ENCODE data around the gene BACH1. TPM values are rescaled to one million over a fixed set of nuclear protein-coding genes. Genes with fewer than 3 reads are reported as not detected.

BACH1 gene
- total RNA-seq, 1 donor from 2014 or later, result 49.4 TPM

DNA sequence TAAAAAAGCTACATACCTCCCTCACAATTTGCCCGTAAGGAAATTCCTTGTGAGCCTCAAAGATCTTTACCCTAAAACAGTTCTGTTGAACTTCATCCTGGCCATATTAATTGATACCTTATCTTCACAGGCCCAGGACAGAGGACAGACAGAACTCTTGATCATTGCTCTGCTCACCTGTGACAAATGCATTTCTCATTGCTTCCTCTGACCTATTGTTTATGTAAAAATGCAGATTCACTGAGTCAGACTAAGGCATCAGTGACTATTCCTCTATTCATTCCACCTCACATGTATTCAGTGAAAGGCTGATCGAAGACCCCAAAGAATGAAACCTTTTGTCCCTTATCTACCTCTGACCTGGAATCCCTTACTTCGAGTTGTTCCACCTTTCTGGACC lies 61.0 kb downstream of the BACH1 start:
- TF ChIP-seq, protein P1, sequence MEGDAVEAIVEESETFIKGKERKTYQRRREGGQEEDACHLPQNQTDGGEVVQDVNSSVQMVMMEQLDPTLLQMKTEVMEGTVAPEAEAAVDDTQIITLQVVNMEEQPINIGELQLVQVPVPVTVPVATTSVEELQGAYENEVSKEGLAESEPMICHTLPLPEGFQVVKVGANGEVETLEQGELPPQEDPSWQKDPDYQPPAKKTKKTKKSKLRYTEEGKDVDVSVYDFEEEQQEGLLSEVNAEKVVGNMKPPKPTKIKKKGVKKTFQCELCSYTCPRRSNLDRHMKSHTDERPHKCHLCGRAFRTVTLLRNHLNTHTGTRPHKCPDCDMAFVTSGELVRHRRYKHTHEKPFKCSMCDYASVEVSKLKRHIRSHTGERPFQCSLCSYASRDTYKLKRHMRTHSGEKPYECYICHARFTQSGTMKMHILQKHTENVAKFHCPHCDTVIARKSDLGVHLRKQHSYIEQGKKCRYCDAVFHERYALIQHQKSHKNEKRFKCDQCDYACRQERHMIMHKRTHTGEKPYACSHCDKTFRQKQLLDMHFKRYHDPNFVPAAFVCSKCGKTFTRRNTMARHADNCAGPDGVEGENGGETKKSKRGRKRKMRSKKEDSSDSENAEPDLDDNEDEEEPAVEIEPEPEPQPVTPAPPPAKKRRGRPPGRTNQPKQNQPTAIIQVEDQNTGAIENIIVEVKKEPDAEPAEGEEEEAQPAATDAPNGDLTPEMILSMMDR (IDR thresholded peaks at IDR 0.05; ENCODE audit: unreplicated experiment), result no peak
- Mint-ChIP-seq H3K36me3 (ENCODE audit: low read depth, unreplicated experiment) (peaks cover 11% of the 10 kb centered on the region), H3K27ac (ENCODE audit: unreplicated experiment) (no peak overlapping the region), H3K4me3 (ENCODE audit: unreplicated experiment) (no peak overlapping the region), H3K4me1 (ENCODE audit: unreplicated experiment) (peaks cover 15% of the 10 kb centered on the region), H3K9me3 (ENCODE audit: unreplicated experiment) (peaks cover 2% of the 10 kb centered on the region), H3K27me3 (ENCODE audit: unreplicated experiment) (peaks cover 3% of the 10 kb centered on the region)
- DNase-seq (ENCODE audit: low spot score), result no peak

DNA sequence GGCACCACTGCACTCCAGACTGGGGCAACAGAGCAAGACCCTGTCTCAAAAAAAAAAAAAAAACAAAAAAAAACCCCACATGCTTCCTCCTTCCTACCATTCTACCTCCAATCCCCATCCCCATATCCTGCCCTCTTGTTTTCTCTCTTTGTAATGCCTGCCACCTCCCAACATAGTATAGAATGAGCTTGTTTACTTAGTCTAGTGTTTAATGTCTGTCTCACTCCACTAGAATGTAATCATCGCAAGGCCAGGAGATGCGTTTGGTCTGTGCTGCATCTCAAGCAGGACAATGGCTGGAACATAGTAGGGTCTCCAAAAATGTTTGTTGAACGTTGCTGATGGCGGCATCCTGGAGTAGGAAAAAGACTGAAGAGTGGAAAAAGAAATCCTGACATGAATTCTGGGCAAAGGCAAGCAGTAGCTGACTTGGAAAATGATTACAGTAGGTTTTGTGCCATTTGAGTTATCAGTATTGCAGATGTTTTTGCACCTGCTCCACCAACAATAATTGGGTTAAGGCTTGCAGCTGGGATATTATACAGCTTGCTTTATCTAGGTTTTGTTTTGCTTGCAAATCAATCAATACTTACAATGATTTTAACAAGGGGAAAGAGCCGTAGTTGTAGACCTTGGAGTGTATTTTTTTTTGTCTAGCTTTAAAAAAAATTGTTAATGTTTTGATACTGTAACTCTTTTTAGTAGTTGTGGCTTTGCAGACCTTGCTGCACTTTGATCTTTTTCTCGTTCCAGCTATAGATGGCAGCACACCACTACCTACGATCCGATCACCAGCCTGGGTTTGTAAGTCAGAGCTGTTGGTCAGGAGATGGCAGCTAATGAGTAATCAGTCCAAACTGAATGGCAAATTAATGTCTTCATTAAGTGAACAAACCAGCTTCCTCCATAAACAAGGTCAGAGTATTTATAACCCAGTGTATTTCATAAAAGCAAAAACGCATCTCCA lies 62.4 kb downstream of the BACH1 start:
- H3K36me3 Mint-ChIP-seq (ENCODE audit: low read depth, unreplicated experiment), result peaks cover 9% of the 10 kb centered on the region
- no peak for DNase-seq (ENCODE audit: low spot score)
- TF ChIP-seq, protein P1 (IDR thresholded peaks at IDR 0.05; ENCODE audit: unreplicated experiment), result no peak
- no peak overlapping the region for H3K4me3 Mint-ChIP-seq (ENCODE audit: unreplicated experiment)
- peaks cover 15% of the 10 kb centered on the region for H3K4me1 Mint-ChIP-seq (ENCODE audit: unreplicated experiment)
- no peak overlapping the region for H3K27ac Mint-ChIP-seq (ENCODE audit: unreplicated experiment)
- no peaks in the 10 kb centered on the region for H3K9me3 Mint-ChIP-seq (ENCODE audit: unreplicated experiment)
- H3K27me3 Mint-ChIP-seq (ENCODE audit: unreplicated experiment), result no peaks in the 10 kb centered on the region

DNA sequence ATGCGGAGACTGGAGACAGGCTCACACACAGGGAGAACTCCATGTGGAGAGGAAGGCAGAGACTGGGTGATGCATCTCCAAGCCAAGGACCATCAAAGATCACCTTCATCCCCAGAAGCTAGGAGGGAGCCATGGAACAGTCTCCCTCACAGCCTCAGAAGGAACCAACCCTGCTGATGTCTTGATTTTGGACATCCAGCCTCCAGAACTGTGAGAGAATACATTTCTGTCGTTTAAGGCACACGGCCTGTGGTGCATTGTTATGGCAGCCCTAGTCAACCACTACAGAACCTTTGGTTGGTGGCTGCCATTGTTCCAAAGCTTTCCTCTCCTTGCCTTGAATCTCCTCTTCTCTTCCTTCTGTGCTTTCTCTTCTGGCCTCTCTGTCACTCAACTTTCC lies 64.0 kb downstream of the BACH1 start:
- TF ChIP-seq, protein P1 (IDR thresholded peaks at IDR 0.05; ENCODE audit: unreplicated experiment), result no peak
- Mint-ChIP-seq H3K27me3 (ENCODE audit: unreplicated experiment) (peaks cover 2% of the 10 kb centered on the region), H3K9me3 (ENCODE audit: unreplicated experiment) (no peaks in the 10 kb centered on the region), H3K4me3 (ENCODE audit: unreplicated experiment) (no peak overlapping the region), H3K4me1 (ENCODE audit: unreplicated experiment) (peaks cover 5% of the 10 kb centered on the region), H3K27ac (ENCODE audit: unreplicated experiment) (no peak overlapping the region), H3K36me3 (ENCODE audit: low read depth, unreplicated experiment) (peaks cover 9% of the 10 kb centered on the region)
- no peak for DNase-seq (ENCODE audit: low spot score)

DNA sequence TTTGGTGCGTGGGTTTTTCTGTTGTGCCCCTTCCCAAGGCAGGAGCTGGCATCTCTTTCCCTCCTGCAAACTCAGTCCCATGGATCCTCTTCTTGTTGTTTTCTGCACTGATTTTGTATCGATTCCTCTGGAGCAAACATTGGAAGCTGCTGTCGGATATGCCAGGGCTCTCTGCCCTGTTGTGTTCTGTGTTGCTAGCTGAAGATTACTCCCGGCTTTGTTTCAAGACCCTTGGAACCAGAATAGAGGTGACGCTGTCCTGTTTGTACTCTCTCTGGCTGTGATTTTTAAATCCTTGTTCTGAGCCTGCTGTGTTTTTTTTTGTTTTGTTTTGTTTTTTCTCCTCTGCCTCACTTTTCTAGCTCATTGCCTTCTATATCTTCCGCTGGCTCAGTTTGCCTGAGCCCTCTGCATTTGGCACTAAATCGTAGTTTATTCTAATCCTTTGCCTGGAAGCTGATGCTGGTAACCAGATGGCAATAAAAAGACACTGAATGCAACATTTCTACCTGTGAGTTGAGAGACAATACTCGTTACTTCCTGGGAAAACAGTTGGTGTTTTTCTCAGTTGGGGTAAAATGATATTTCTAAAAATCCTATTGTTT lies 67.0 kb downstream of the BACH1 start:
- Mint-ChIP-seq H3K4me1 (ENCODE audit: unreplicated experiment) (peaks cover 4% of the 10 kb centered on the region), H3K4me3 (ENCODE audit: unreplicated experiment) (no peak overlapping the region), H3K27me3 (ENCODE audit: unreplicated experiment) (peaks cover 2% of the 10 kb centered on the region), H3K36me3 (ENCODE audit: low read depth, unreplicated experiment) (peaks cover 9% of the 10 kb centered on the region), H3K9me3 (ENCODE audit: unreplicated experiment) (no peaks in the 10 kb centered on the region), H3K27ac (ENCODE audit: unreplicated experiment) (no peak overlapping the region)
- no peak for DNase-seq (ENCODE audit: low spot score)
- TF ChIP-seq, protein P1 (IDR thresholded peaks at IDR 0.05; ENCODE audit: unreplicated experiment), result no peak

DNA sequence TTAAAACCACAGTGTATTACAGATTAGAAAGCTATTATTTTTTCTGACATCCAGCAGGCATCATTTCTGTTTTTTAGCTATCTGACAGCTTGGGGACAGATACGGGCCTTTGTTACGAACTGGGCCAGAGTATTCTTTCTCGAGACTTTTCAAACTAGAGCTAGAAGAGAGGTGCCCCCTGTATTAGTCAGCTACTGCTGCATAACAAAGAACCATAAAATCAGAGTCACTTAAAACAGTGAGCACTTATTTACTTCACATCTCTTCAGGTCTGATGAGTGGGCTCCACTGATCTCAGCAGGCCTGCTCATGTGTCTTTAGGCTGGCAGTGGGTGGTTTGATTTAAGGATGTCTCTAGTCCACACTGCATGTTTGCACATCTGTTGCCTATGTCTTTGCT lies 67.8 kb downstream of the BACH1 start:
- Mint-ChIP-seq H3K27ac (ENCODE audit: unreplicated experiment) (no peak overlapping the region), H3K9me3 (ENCODE audit: unreplicated experiment) (no peaks in the 10 kb centered on the region), H3K4me1 (ENCODE audit: unreplicated experiment) (no peaks in the 10 kb centered on the region), H3K36me3 (ENCODE audit: low read depth, unreplicated experiment) (peaks cover 9% of the 10 kb centered on the region), H3K27me3 (ENCODE audit: unreplicated experiment) (peaks cover 2% of the 10 kb centered on the region), H3K4me3 (ENCODE audit: unreplicated experiment) (no peak overlapping the region)
- TF ChIP-seq, protein P1 (IDR thresholded peaks at IDR 0.05; ENCODE audit: unreplicated experiment), result no peak
- no peak for DNase-seq (ENCODE audit: low spot score)
